H1 (cell line): ENCODE data around the gene APLP2. TPM values are rescaled to one million over a fixed set of nuclear protein-coding genes. Genes with fewer than 3 reads are reported as not detected.

Experiments used
- EP300 ChIP-seq, 2 experiments: IDR thresholded peaks; 1 replicate in 1 of 2; 2 replicates in 1 of 2; pipeline ENCODE4 v1.6.1; 2011 to 2012; ENCODE audit warnings: low read depth in 2 of 2, low read length in 2 of 2, mild to moderate bottlenecking in 2 of 2, borderline replicate concordance in 1 of 2, inconsistent platforms in 1 of 2, moderate library complexity in 1 of 2
- FOSL1 ChIP-seq: IDR thresholded peaks from 2 replicates; pipeline ENCODE4 v1.6.1; 2011; ENCODE audit warnings: mild to moderate bottlenecking, low read depth, low read length, moderate library complexity; ENCODE audit not compliant: insufficient read depth
- HDAC6 ChIP-seq: IDR thresholded peaks from one replicate; pipeline ENCODE4 v1.7.1; 2012; ENCODE audit warnings: low read depth, mild to moderate bottlenecking, inconsistent platforms, low read length, moderate library complexity
- JUN ChIP-seq: IDR thresholded peaks from 2 replicates; pipeline ENCODE4 v1.6.1; 2011; ENCODE audit warnings: low read depth, mild to moderate bottlenecking, improper control_type of control experiment, low read length
- KDM5A ChIP-seq: fragments of 200-600 bp; IDR thresholded peaks from 2 replicates; pipeline ENCODE4 v1.7.1; 2012; ENCODE audit warnings: mild to moderate bottlenecking, low read length, inconsistent platforms, mixed read lengths
- MAX ChIP-seq: IDR thresholded peaks from 2 replicates; pipeline ENCODE4 v1.6.1; 2012; ENCODE audit warnings: inconsistent platforms
- SIRT6 ChIP-seq: IDR thresholded peaks from one replicate; pipeline ENCODE4 v1.7.1; 2012; ENCODE audit warnings: low read length, inconsistent platforms
- SIX5 ChIP-seq: IDR thresholded peaks from 2 replicates; pipeline ENCODE4 v1.6.1; 2011; ENCODE audit warnings: mild to moderate bottlenecking, low read depth, low read length
- polyA plus RNA-seq, 7 experiments: library from polyadenylated mRNA; depleted of rRNA in 3 of 7; stranded (reverse) in 5 of 7; unstranded in 2 of 7; fragments of >200 nt in 5 of 7; fragments of 200-250 nt in 2 of 7; gene quantifications; 1 replicate in 5 of 7; 2 replicates in 1 of 7; 4 replicates in 1 of 7; pipeline versions ENCODE4 v1.2.1 to v1.2.3, GENCODE V29; 2011 to 2013; ENCODE audit warnings: missing spikeins in 2 of 7, mixed read lengths in 2 of 7
- total RNA-seq: library from RNA; stranded (reverse); fragmentation: NEBNext Ultra II Directional; extraction: Animal tissue kit (Norgen Biotek cat#: 25700); gene quantifications from 2 replicates; pipeline ENCODE4 v1.2.1, GENCODE V29; 2021
- TF ChIP-seq, protein P1 (sequence below): fragments of 300-600 bp; sonication (generic); IDR thresholded peaks from 2 replicates; pipeline ENCODE4 v1.7.1; 2012; ENCODE audit warnings: low read length, moderate library complexity, mild to moderate bottlenecking, inconsistent platforms; ENCODE audit not compliant: insufficient replicate concordance

The APLP2 gene
- total and polyA plus RNA-seq, 2 of the 8 experiments (the other 6 are each of a cell fraction or from before 2014, with no cell fraction given): 222 to 315 TPM

DNA sequence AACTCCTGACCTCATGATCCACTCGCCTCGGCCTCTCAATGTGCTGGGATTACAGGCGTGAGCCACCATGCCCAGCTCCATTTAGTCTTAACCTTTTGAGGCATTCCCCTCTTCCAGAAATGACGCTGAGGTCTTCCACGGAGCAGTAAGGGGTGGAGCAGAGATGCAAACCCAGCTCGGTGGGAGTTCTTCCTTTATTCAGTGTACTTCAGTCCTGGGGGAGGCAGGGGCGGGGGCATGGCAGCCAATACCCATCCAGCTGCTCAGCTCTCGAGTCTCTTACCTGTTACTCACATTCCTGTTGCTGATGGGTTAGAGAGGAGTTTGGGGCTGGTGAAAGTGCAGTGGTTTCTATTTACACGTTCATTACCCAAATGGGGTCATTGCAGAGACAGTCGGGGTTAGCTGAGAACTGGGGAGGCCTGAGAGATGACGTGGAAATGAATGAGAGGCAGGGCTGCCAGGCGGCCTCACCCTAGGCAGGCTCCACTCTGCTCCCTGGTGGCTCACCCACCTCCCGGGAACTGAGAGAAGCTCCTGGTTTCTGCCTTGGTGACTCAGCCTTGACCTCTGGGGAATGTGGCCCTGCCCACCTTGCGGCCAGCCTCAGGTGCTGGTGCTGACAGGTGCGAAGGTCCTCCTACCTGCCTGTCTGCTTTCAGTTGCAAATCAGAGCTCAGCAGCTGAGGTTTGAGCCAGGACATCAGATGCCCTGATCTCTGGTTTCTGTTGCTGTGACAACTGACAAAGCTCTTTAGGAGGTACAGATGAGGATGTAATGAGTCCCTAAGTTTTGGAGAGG lies 76.5 kb downstream of the APLP2 start (continued):
- TF ChIP-seq, protein P1, sequence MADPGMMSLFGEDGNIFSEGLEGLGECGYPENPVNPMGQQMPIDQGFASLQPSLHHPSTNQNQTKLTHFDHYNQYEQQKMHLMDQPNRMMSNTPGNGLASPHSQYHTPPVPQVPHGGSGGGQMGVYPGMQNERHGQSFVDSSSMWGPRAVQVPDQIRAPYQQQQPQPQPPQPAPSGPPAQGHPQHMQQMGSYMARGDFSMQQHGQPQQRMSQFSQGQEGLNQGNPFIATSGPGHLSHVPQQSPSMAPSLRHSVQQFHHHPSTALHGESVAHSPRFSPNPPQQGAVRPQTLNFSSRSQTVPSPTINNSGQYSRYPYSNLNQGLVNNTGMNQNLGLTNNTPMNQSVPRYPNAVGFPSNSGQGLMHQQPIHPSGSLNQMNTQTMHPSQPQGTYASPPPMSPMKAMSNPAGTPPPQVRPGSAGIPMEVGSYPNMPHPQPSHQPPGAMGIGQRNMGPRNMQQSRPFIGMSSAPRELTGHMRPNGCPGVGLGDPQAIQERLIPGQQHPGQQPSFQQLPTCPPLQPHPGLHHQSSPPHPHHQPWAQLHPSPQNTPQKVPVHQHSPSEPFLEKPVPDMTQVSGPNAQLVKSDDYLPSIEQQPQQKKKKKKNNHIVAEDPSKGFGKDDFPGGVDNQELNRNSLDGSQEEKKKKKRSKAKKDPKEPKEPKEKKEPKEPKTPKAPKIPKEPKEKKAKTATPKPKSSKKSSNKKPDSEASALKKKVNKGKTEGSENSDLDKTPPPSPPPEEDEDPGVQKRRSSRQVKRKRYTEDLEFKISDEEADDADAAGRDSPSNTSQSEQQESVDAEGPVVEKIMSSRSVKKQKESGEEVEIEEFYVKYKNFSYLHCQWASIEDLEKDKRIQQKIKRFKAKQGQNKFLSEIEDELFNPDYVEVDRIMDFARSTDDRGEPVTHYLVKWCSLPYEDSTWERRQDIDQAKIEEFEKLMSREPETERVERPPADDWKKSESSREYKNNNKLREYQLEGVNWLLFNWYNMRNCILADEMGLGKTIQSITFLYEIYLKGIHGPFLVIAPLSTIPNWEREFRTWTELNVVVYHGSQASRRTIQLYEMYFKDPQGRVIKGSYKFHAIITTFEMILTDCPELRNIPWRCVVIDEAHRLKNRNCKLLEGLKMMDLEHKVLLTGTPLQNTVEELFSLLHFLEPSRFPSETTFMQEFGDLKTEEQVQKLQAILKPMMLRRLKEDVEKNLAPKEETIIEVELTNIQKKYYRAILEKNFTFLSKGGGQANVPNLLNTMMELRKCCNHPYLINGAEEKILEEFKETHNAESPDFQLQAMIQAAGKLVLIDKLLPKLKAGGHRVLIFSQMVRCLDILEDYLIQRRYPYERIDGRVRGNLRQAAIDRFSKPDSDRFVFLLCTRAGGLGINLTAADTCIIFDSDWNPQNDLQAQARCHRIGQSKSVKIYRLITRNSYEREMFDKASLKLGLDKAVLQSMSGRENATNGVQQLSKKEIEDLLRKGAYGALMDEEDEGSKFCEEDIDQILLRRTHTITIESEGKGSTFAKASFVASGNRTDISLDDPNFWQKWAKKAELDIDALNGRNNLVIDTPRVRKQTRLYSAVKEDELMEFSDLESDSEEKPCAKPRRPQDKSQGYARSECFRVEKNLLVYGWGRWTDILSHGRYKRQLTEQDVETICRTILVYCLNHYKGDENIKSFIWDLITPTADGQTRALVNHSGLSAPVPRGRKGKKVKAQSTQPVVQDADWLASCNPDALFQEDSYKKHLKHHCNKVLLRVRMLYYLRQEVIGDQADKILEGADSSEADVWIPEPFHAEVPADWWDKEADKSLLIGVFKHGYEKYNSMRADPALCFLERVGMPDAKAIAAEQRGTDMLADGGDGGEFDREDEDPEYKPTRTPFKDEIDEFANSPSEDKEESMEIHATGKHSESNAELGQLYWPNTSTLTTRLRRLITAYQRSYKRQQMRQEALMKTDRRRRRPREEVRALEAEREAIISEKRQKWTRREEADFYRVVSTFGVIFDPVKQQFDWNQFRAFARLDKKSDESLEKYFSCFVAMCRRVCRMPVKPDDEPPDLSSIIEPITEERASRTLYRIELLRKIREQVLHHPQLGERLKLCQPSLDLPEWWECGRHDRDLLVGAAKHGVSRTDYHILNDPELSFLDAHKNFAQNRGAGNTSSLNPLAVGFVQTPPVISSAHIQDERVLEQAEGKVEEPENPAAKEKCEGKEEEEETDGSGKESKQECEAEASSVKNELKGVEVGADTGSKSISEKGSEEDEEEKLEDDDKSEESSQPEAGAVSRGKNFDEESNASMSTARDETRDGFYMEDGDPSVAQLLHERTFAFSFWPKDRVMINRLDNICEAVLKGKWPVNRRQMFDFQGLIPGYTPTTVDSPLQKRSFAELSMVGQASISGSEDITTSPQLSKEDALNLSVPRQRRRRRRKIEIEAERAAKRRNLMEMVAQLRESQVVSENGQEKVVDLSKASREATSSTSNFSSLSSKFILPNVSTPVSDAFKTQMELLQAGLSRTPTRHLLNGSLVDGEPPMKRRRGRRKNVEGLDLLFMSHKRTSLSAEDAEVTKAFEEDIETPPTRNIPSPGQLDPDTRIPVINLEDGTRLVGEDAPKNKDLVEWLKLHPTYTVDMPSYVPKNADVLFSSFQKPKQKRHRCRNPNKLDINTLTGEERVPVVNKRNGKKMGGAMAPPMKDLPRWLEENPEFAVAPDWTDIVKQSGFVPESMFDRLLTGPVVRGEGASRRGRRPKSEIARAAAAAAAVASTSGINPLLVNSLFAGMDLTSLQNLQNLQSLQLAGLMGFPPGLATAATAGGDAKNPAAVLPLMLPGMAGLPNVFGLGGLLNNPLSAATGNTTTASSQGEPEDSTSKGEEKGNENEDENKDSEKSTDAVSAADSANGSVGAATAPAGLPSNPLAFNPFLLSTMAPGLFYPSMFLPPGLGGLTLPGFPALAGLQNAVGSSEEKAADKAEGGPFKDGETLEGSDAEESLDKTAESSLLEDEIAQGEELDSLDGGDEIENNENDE: no peak
- TF ChIP-seq JUN (0 out of 2 replicates have a peak, but pooled peaks have one; percentile 57), KDM5A (no peak), EP300 (IDR thresholded peaks at IDR 0.05; ENCODE audit: borderline replicate concordance in 1 of 2, low read depth in 2 of 2, low read length in 2 of 2) (peak in 1 of 2 experiments; percentile 80; a peak in 1 of 3 replicates), SIRT6 (no peak), MAX (peak; percentile 86), HDAC6 (no peak), SIX5 (no peak), FOSL1 (no peak)
